IPS DF 19.7 (cell line): ENCODE measurements around the gene ASTN2.

ENCODE experiments used
- DNase-seq: peaks from one replicate; pipeline ENCODE4 v3.0.0-alpha.2; 2013; ENCODE audit warnings: low read depth, low spot score

ASTN2 gene

GRCh38 chr9:117250610-117251215, 164.1 kb downstream of the ASTN2 start:
- DNase-seq: no peak

- DNase-seq: no peak
Observed at GRCh38 chr9:117249799-117250198, 165.1 kb downstream of the ASTN2 start.

- DNase-seq: no peak
Observed at GRCh38 chr9:117247266-117247665, 167.6 kb downstream of the ASTN2 start.

- DNase-seq: no peak
Observed at GRCh38 chr9:117245175-117245829, 169.6 kb downstream of the ASTN2 start.

GRCh38 chr9:117242082-117242481, 172.8 kb downstream of the ASTN2 start:
- DNase-seq: no peak

GRCh38 chr9:117239428-117239827, 175.4 kb downstream of the ASTN2 start:
- no peak for DNase-seq

GRCh38 chr9:117234103-117234502, 180.8 kb downstream of the ASTN2 start:
- DNase-seq: no peak

- no peak for DNase-seq
Observed at GRCh38 chr9:117233016-117233415, 181.8 kb downstream of the ASTN2 start.

GRCh38 chr9:117232281-117232680, 182.6 kb downstream of the ASTN2 start:
- no peak for DNase-seq

GRCh38 chr9:117231012-117231411, 183.8 kb downstream of the ASTN2 start:
- DNase-seq: no peak

- peak; percentile 30 for DNase-seq
Observed at GRCh38 chr9:117224695-117225094, 190.2 kb downstream of the ASTN2 start.

- DNase-seq: no peak
Observed at GRCh38 chr9:117218951-117219350, 195.9 kb downstream of the ASTN2 start.

- no peak for DNase-seq
Observed at GRCh38 chr9:117214416-117214815, 200.4 kb downstream of the ASTN2 start.

GRCh38 chr9:117211280-117211679, 203.6 kb downstream of the ASTN2 start:
- no peak for DNase-seq

- DNase-seq: no peak
Observed at GRCh38 chr9:117205806-117206205, 209.1 kb downstream of the ASTN2 start.

- no peak for DNase-seq
Observed at GRCh38 chr9:117204971-117205370, 209.9 kb downstream of the ASTN2 start.

GRCh38 chr9:117191504-117192261, 223.2 kb downstream of the ASTN2 start:
- DNase-seq: no peak

GRCh38 chr9:117189121-117189520, 225.7 kb downstream of the ASTN2 start:
- no peak for DNase-seq

- no peak for DNase-seq
Observed at GRCh38 chr9:117188394-117188793, 226.5 kb downstream of the ASTN2 start.

GRCh38 chr9:117187498-117187897, 227.4 kb downstream of the ASTN2 start:
- no peak for DNase-seq

- no peak for DNase-seq
Observed at GRCh38 chr9:117184173-117184572, 230.7 kb downstream of the ASTN2 start.

GRCh38 chr9:117182046-117182445, 232.8 kb downstream of the ASTN2 start:
- DNase-seq: no peak

- DNase-seq: no peak
Observed at GRCh38 chr9:117180896-117181445, 233.9 kb downstream of the ASTN2 start.
